Ovary (tissue), 3 donors: ENCODE results near the gene PIH1D1.

Source experiments
- CTCF ChIP-seq, 3 donors: fragments of 450-650 bp in 2 of 3; fragments of 200-600 bp in 1 of 3; IDR thresholded peaks; one replicate each; pipeline versions ENCODE4 v1.5.1 to v1.8.0; 2016 to 2022; ENCODE audit warnings: antibody characterized with exemption in 3 of 3, mild to moderate bottlenecking in 1 of 3
- POLR2A ChIP-seq: fragments of 450-650 bp; IDR thresholded peaks from one replicate; pipeline ENCODE4 v1.6.1; 2017; ENCODE audit warnings: antibody characterized with exemption, mild to moderate bottlenecking, moderate library complexity
- donor health status: DM: no; HTN: no; CAD: no.

- TF ChIP-seq CTCF (IDR thresholded peaks at IDR 0.05) (no peak), POLR2A (no peak)
Observed at GRCh38 chr19:49462492-49462891, 10.9 kb upstream of the PIH1D1 start.
